HCT116 (cell line): ENCODE measurements around the gene VEGFA. TPM values are rescaled to one million over a fixed set of nuclear protein-coding genes. Genes with fewer than 3 reads are reported as not detected.
A peak's percentile ranks its signal among the peaks of the same experiment; 100 is the strongest.

Experiments
- ATAC-seq: fragments of 200-7000 bp; cut with Tn5 transposase; 2 replicates; pipeline ENCODE4 v1.9.1; 2020; ENCODE audit warnings: mild to moderate bottlenecking, moderate library complexity
- BruUV-seq: library from RNA; stranded (reverse); fragments of 400-500 nt; replicated peaks from 2 replicates; lab custom pipeline; 2021; lab: Mats Ljungman, UMichigan
- CTCF ChIA-PET: fragments of 300-600 bp; sonication (Branson Sonifier 250); formaldehyde crosslinking; loops from one replicate; lab custom pipeline; 2021; ENCODE audit warnings: antibody characterized with exemption; lab: Charles Lee
- POLR2A ChIA-PET: fragments of 300-600, 350-600 bp; sonication (Branson Sonifier 250); formaldehyde crosslinking; loops from one replicate; lab custom pipeline; 2021; ENCODE audit warnings: antibody characterized with exemption; lab: Charles Lee
- RAD21 ChIA-PET, 2 experiments: fragments of 300-600 bp; sonication (Branson Sonifier 250); formaldehyde crosslinking; loops; one replicate each; lab custom pipeline; 2023; ENCODE audit warnings: low total read pairs in 2 of 2; ENCODE audit not compliant: uncharacterized antibody in 2 of 2, unreplicated experiment in 2 of 2, low non-redundant PET in 1 of 2; lab: Charles Lee
- DNase-seq: peaks from one replicate; pipeline ENCODE4 v3.0.0-alpha.2; 2010; ENCODE audit warnings: low read depth, low spot score
- H2AFZ ChIP-seq: fragments of 200-600 bp; shearing (Covaris generic), sonication (generic); 2 replicates; pipeline ENCODE4 v1.6.1; 2017; ENCODE audit warnings: low read depth, mixed run types, mixed read lengths, antibody characterized with exemption, low read length; ENCODE audit not compliant: poor library complexity, severe bottlenecking
- H3K27ac ChIP-seq: 2 replicates; pipeline ENCODE4 v1.5.1; 2012; ENCODE audit warnings: low read depth, low read length
- H3K27me3 ChIP-seq: fragments of 200-600 bp; sonication (generic); 2 replicates; pipeline ENCODE4 v1.6.1; 2016; ENCODE audit warnings: mixed run types, low read length, mixed read lengths; ENCODE audit not compliant: insufficient read depth
- H3K36me3 ChIP-seq, 2 experiments: fragments of 200-500 bp in 1 of 2; fragments of 200-600 bp in 1 of 2; sonication (Bioruptor generic) in 1 of 2; sonication (generic) in 1 of 2; 2 replicates each; pipeline versions ENCODE4 v1.5.1 to v1.6.1; 2014 to 2016; ENCODE audit warnings: low read length in 2 of 2, inconsistent platforms in 1 of 2, mixed read lengths in 1 of 2, mixed run types in 1 of 2; ENCODE audit not compliant: insufficient read depth in 2 of 2, control insufficient read depth in 1 of 2
- H3K4me1 ChIP-seq, 2 experiments: fragments of 200-600 bp in 1 of 2; sonication (generic) in 1 of 2; 2 replicates each; pipeline versions ENCODE4 v1.5.1 to v1.6.1; 2012 to 2017; ENCODE audit warnings: low read length in 2 of 2, inconsistent platforms in 1 of 2, mild to moderate bottlenecking in 1 of 2, mixed read lengths in 1 of 2, mixed run types in 1 of 2, moderate library complexity in 1 of 2; ENCODE audit not compliant: insufficient read depth in 2 of 2, control insufficient read depth in 1 of 2
- H3K4me2 ChIP-seq: fragments of 200-600 bp; sonication (generic); 2 replicates; pipeline ENCODE4 v1.6.1; 2017; ENCODE audit warnings: mixed run types, low read length, mixed read lengths
- H3K4me3 ChIP-seq, 2 experiments: fragments of 200-600 bp in 1 of 2; sonication (generic) in 1 of 2; replicated peaks in 1 of 2; 2 replicates each; pipeline ENCODE4 v1.5.1; 2011 to 2016; ENCODE audit warnings: low read length in 2 of 2, control low read depth in 1 of 2, low read depth in 1 of 2, mild to moderate bottlenecking in 1 of 2, mixed read lengths in 1 of 2, mixed run types in 1 of 2
- H3K79me2 ChIP-seq: fragments of 200-600 bp; sonication (generic); 2 replicates; pipeline ENCODE4 v1.6.1; 2017; ENCODE audit warnings: mild to moderate bottlenecking, mixed run types, low read length, moderate library complexity, mixed read lengths; ENCODE audit not compliant: insufficient read depth
- H3K9ac ChIP-seq: fragments of 200-600 bp; sonication (generic); 2 replicates; pipeline ENCODE4 v1.6.1; 2016; ENCODE audit warnings: low read length, mixed read lengths
- H3K9me2 ChIP-seq: fragments of 200-600 bp; sonication (generic), shearing (Covaris generic); 2 replicates; pipeline ENCODE4 v1.6.1; 2017; ENCODE audit warnings: mixed run types, mild to moderate bottlenecking, moderate library complexity; ENCODE audit not compliant: insufficient read depth
- H3K9me3 ChIP-seq, 2 experiments: fragments of 200-500 bp in 1 of 2; fragments of 200-600 bp in 1 of 2; sonication (Bioruptor generic) in 1 of 2; sonication (generic) in 1 of 2; 2 replicates each; pipeline ENCODE4 v1.6.1; 2014 to 2017; ENCODE audit warnings: low read length in 2 of 2, mixed read lengths in 2 of 2, inconsistent platforms in 1 of 2, low read depth in 1 of 2, mild to moderate bottlenecking in 1 of 2, mixed run types in 1 of 2, moderate library complexity in 1 of 2; ENCODE audit not compliant: control insufficient read depth in 1 of 2, insufficient read depth in 1 of 2
- H4K20me1 ChIP-seq: fragments of 200-600 bp; sonication (generic), shearing (Covaris generic); 2 replicates; pipeline ENCODE4 v1.6.1; 2017; ENCODE audit warnings: mixed run types, mild to moderate bottlenecking, moderate library complexity; ENCODE audit not compliant: insufficient read depth
- JUND ChIP-seq: IDR thresholded peaks from 2 replicates; pipeline ENCODE4 v1.6.1; 2012
- SIN3A ChIP-seq: IDR thresholded peaks from 2 replicates; pipeline ENCODE4 v1.6.1; 2012; ENCODE audit warnings: low read depth
- intact Hi-C: fragments of 100-400 bp; cut with micrococcal nuclease; formaldehyde crosslinking; loops from 2 replicates; pipeline ENCODE4 v1.10.0; 2022
- total RNA-seq: library from RNA; stranded (reverse); gene quantifications from one replicate; pipeline ENCODE4 v1.2.1, GENCODE V29; 2021; ENCODE audit not compliant: unreplicated experiment
- TF ChIP-seq, protein P1 (sequence below), 3 experiments: fragments of 200-600 bp in 1 of 3; sonication (generic) in 1 of 3; IDR thresholded peaks in 2 of 3; conservative IDR thresholded peaks in 1 of 3; 2 replicates each; pipeline ENCODE4 v1.5.1; 2012 to 2017; ENCODE audit warnings: low read depth in 2 of 3, low read length in 2 of 3, antibody characterized with exemption in 1 of 3, borderline replicate concordance in 1 of 3, control low read depth in 1 of 3, mild to moderate bottlenecking in 1 of 3, mixed read lengths in 1 of 3, mixed run types in 1 of 3, moderate library complexity in 1 of 3; ENCODE audit not compliant: insufficient read depth in 1 of 3

The VEGFA gene
- total RNA-seq, 1 experiment from 2014 or later, result 112 TPM

DNA sequence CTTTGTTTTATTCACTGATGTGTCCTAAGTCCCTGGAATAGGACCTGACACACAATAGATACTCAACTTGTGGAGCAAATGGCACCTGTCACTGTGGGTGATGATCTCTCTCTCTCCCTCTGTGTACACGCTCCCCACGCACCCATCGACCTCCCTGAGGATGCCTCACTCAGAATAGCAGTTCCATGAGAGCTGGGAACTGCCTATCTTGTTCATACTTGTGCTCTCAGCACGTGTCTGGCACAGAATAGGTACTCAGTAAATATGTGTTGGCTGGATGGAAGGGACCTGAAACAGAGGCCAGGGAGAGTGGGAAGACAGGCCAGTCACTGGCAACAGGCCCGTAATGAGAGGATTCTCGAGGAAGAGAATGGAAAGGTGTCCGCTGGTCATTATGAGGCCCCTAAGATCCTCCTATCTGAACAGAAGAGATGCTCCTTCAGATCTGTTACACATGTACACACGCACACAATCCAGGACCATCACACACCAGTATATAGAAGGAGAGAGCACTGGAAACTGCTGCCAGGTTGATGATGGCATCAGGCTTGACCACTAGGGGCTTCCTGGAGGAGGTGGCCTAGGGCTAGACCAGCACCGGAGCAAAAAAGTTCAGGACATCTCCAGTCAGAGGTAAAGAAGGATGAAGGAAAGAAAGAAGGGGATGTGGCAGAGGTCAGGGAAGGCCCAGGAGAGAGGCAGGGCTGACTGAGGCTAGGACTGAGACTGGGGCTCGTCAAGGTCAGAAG is 30.9 kb downstream of the VEGFA start:
- no peak overlapping the region for H3K4me3 ChIP-seq
- no peaks in the 10 kb centered on the region for H3K79me2 ChIP-seq
- no peaks in the 10 kb centered on the region for H3K9me3 ChIP-seq
- no peak for TF ChIP-seq SIN3A
- TF ChIP-seq, protein P1, sequence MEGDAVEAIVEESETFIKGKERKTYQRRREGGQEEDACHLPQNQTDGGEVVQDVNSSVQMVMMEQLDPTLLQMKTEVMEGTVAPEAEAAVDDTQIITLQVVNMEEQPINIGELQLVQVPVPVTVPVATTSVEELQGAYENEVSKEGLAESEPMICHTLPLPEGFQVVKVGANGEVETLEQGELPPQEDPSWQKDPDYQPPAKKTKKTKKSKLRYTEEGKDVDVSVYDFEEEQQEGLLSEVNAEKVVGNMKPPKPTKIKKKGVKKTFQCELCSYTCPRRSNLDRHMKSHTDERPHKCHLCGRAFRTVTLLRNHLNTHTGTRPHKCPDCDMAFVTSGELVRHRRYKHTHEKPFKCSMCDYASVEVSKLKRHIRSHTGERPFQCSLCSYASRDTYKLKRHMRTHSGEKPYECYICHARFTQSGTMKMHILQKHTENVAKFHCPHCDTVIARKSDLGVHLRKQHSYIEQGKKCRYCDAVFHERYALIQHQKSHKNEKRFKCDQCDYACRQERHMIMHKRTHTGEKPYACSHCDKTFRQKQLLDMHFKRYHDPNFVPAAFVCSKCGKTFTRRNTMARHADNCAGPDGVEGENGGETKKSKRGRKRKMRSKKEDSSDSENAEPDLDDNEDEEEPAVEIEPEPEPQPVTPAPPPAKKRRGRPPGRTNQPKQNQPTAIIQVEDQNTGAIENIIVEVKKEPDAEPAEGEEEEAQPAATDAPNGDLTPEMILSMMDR (IDR thresholded peaks at IDR 0.05 in 2 of 3, conservative IDR thresholded peaks at IDR 0.05 in 1 of 3; ENCODE audit: borderline replicate concordance in 1 of 3, insufficient read depth in 1 of 3, low read depth in 2 of 3, low read length in 2 of 3), result peak in 2 of 3 experiments; percentile 51 to 54; a peak in 4 of 6 replicates
- DNase-seq, result no peak
- peaks cover 44 to 66% of the 10 kb centered on the region in 2 experiments for H3K4me1 ChIP-seq
- H2AFZ ChIP-seq, result no peak overlapping the region
- H3K27me3 ChIP-seq, result no peaks in the 10 kb centered on the region
- POLR2A ChIA-PET, result no interaction called here
- RAD21 ChIA-PET, result no interaction called here
- no peaks in the 10 kb centered on the region for H3K9me2 ChIP-seq
- H3K36me3 ChIP-seq, result no peaks in the 10 kb centered on the region
- no peak for ATAC-seq
- H3K9ac ChIP-seq, result no peak overlapping the region
- intact Hi-C loops, result no loop called here
- BruUV-seq, result no TSS peak
- H4K20me1 ChIP-seq, result no peaks in the 10 kb centered on the region
- H3K4me2 ChIP-seq, result no peak overlapping the region
- CTCF ChIA-PET, result no interaction called here
- no peak overlapping the region for H3K27ac ChIP-seq

DNA sequence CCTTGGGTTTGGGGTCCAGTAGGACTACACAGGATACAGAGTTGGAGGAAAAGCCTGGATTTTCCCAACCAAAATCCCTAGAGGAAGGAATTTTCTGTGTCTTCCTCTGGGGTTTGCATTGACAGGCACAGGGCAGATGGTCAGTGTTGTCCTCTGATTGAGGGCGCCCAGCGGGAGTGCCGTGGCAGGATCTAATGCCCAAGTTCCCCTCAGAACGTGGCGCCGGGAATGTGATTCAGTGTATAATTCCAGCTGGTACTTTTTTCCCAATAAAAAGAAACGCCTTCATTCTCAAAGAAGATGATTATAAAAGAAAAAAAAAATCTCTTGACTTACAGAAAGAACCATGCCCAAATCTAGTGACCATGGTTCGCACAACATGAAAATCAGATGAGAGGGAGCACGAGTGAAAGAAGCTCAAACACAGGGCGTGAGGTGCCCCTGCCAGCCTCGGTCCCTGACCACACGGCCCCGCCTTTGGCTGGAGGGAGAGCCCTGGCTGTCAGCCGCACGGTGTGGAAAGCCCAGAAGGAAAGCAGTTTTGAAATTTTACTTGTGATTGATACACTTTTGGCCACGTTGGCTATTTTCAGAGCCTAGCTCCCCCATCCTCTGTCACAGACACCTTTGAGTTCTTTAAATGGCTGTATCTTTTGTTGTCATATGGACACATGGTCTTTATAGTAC is 31.6 kb downstream of the VEGFA start:
- ChIA-PET RAD21 (no interaction called here), POLR2A (no interaction called here), CTCF (no interaction called here)
- H3K9me3 ChIP-seq, result no peaks in the 10 kb centered on the region
- H3K9ac ChIP-seq, result no peak overlapping the region
- DNase-seq (no peak), ATAC-seq (no peak)
- H3K79me2 ChIP-seq, result no peaks in the 10 kb centered on the region
- H3K27ac ChIP-seq, result no peak overlapping the region
- no peak overlapping the region for H3K4me2 ChIP-seq
- no peaks in the 10 kb centered on the region for H3K9me2 ChIP-seq
- no peak overlapping the region for H3K4me3 ChIP-seq
- no peaks in the 10 kb centered on the region for H3K36me3 ChIP-seq
- no peaks in the 10 kb centered on the region for H3K27me3 ChIP-seq
- intact Hi-C loops, result no loop called here
- TF ChIP-seq, protein P1 (IDR thresholded peaks at IDR 0.05 in 2 of 3, conservative IDR thresholded peaks at IDR 0.05 in 1 of 3; ENCODE audit: borderline replicate concordance in 1 of 3, insufficient read depth in 1 of 3, low read depth in 2 of 3, low read length in 2 of 3), result peak in 1 of 3 experiments; percentile 5; a peak in 1 of 6 replicates
- TF ChIP-seq JUND, result no peak
- H3K4me1 ChIP-seq, result peaks cover 51 to 73% of the 10 kb centered on the region in 2 experiments
- no peaks in the 10 kb centered on the region for H4K20me1 ChIP-seq
- BruUV-seq, result no TSS peak
- H2AFZ ChIP-seq, result no peak overlapping the region
